ENCODE data around the gene ERG. TPM values are rescaled to one million over a fixed set of nuclear protein-coding genes. Genes with fewer than 3 reads are reported as not detected.

ERG gene
- total and polyA plus RNA-seq, 12 donors = 9.5 to 30.5 (median 16.0) TPM

DNA sequence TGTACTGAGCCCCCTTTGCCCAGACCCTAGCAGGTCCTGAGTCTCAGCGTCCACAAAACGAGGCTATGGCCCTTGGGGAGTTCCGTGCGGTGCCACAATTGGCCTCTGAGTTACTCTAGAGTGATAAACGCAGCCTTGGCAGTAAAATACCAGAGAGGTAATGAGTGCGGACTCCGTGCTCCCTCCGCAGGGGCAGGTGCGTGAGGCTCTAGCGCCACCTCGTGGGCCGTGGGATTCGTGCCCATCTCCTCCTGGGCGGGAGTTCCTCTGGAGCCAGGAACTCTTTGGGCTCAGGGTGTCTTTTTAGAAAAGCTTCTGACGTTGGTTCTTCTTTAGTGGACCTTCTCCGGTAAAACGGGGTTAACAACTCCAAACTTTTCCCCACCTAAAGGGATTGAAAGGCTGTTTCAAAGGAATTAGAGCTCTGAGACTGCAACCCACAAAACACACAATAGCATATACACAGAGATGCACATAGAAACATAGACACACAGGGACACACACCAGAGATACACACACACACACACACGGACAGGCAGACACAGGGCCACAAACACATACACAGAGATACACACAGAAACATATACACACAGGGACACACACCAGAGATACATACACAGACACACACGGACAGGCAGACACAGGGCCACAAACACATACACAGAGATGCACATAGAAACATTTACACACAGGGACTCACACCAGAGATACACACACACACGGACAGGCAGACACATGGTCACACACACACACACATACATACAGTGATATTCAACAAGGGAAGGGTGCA is 142.1 kb downstream of the ERG start:
- WGBS, 2 donors = 8% methylated on average over 20 of the region's 20 CpGs
- Histone ChIP-seq H3K27me3 (peaks cover 0 to 13% (median 3%) of the 10 kb centered on the region in 7 donors), H3K36me3 (no peaks in the 10 kb centered on the region), H3K4me3 (no peak overlapping the region), H3K27ac (no peak overlapping the region), H3K9me3 (peaks cover 0 to 3% (median 0%) of the 10 kb centered on the region in 11 donors), H3K4me1 (peaks cover 0 to 20% (median 6%) of the 10 kb centered on the region in 9 donors)
- ATAC-seq (peak; percentile 71 to 91 (median 88)), DNase-seq (peak; percentile 76 to 85)
- intact Hi-C loops (cut with DNase I) = loop anchor here in 9 of 10 donors (1.0 to 10.0 kb wide), 14 partner anchors 135 to 681 kb away; no protein-coding TSS in a partner anchor
- peak; percentile 89 to 99 (median 97) for TF ChIP-seq CTCF (IDR thresholded peaks at IDR 0.05)

- Histone ChIP-seq H3K36me3 (no peaks in the 10 kb centered on the region), H3K4me3 (no peak overlapping the region), H3K9me3 (peaks cover 0 to 3% (median 0%) of the 10 kb centered on the region in 11 donors), H3K27me3 (peaks cover 0 to 13% (median 3%) of the 10 kb centered on the region in 7 donors), H3K27ac (no peak overlapping the region), H3K4me1 (peaks cover 0 to 28% (median 7%) of the 10 kb centered on the region in 9 donors)
- no peak for ATAC-seq
- TF ChIP-seq CTCF (IDR thresholded peaks at IDR 0.05) = no peak
- DNase-seq = no peak
- intact Hi-C loops (cut with DNase I) = loop anchor here in 9 of 10 donors (1.0 to 10.0 kb wide), 10 partner anchors 134 to 681 kb away; no protein-coding TSS in a partner anchor
- WGBS, 2 donors = 96 to 100% methylated on average over 4 of the region's 4 CpGs
Measured at GRCh38 chr21:38355353-38355752, 142.9 kb downstream of the ERG start.

- H3K27ac ChIP-seq = no peak overlapping the region
- H3K4me3 ChIP-seq = no peak overlapping the region
- whole genome bisulfite sequencing, 2 donors = 87 to 89% methylated on average over 2 of the region's 2 CpGs
- DNase-seq = no peak
- intact Hi-C loops (cut with DNase I) = loop anchor here (1.0 to 10.0 kb wide), 12 partner anchors 133 to 680 kb away; no protein-coding TSS in a partner anchor
- H3K36me3 ChIP-seq = no peaks in the 10 kb centered on the region
- peaks cover 0 to 32% (median 7%) of the 10 kb centered on the region in 9 donors for H3K4me1 ChIP-seq
- H3K27me3 ChIP-seq = peaks cover 0 to 13% (median under 1%) of the 10 kb centered on the region in 7 donors
- TF ChIP-seq CTCF (IDR thresholded peaks at IDR 0.05) = no peak
- peaks cover 0 to 3% (median 0%) of the 10 kb centered on the region in 11 donors for H3K9me3 ChIP-seq
- ATAC-seq = no peak
Measured at GRCh38 chr21:38354746-38355145, 143.5 kb downstream of the ERG start.

DNA sequence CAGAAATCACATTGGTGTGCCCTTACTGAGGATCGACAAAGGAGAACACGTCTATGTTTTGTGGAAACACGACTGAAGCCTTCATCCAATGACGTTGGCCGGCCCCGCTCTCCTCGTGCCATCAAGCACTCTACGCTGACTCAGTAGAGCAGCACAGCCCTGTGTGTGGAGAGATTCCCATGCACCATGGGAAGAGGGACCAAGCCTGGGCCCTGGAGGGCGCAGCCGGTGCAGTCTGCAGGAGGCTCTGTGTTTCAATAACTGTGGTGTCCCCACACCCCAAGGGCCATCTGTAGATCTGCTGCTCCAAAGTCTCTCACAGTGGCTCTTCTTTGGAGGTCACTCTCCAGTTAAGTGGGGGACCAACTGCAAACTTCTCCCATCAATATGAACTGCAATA is 144.0 kb downstream of the ERG start:
- intact Hi-C loops (cut with DNase I) = loop anchor here (2.0 to 10.0 kb wide), 8 partner anchors 133 to 679 kb away; no protein-coding TSS in a partner anchor
- no peak for TF ChIP-seq CTCF (IDR thresholded peaks at IDR 0.05)
- ATAC-seq = no peak
- Histone ChIP-seq H3K4me3 (no peak overlapping the region), H3K9me3 (peaks cover 0 to 3% (median 0%) of the 10 kb centered on the region in 11 donors), H3K36me3 (no peaks in the 10 kb centered on the region), H3K4me1 (peaks cover 0 to 32% (median 7%) of the 10 kb centered on the region in 9 donors), H3K27ac (no peak overlapping the region), H3K27me3 (peaks cover 0 to 13% (median 0%) of the 10 kb centered on the region in 7 donors)
- no peak for DNase-seq
- WGBS, 2 donors = 95 to 97% methylated on average over 10 of the region's 10 CpGs

Data from heart right ventricle (tissue), 16 donors.